ENCODE measurements around the gene KRT85.

GRCh38 chr12:52407918-52408317 lies 40.6 kb upstream of the KRT85 start:
- no peak for TF ChIP-seq CTCF (IDR thresholded peaks at IDR 0.05)
- TF ChIP-seq POLR2A (IDR thresholded peaks at IDR 0.05): no peak

All from adrenal gland (tissue), 5 donors.